Endothelial cell of umbilical vein (primary cell): Measurements from ENCODE around the gene PCMTD2. TPM values are rescaled to one million over a fixed set of nuclear protein-coding genes. Genes with fewer than 3 reads are reported as not detected.

ENCODE experiments used
- BruUV-seq: library from RNA; stranded (reverse); fragments of 400-500 nt; replicated peaks from 2 replicates; lab custom pipeline; 2021; lab: Mats Ljungman, UMichigan
- CTCF ChIA-PET: fragments of 300-600, 350-600 bp; sonication (Branson Sonifier 250); formaldehyde crosslinking; loops from one replicate; lab custom pipeline; 2021; ENCODE audit warnings: antibody characterized with exemption, inconsistent platforms; lab: Charles Lee
- POLR2A ChIA-PET: fragments of 300-600, 350-600 bp; sonication (Branson Sonifier 250); formaldehyde crosslinking; loops from one replicate; lab custom pipeline; 2021; ENCODE audit warnings: antibody characterized with exemption, inconsistent platforms; lab: Charles Lee
- DNase-seq: peaks from one replicate; pipeline ENCODE4 v3.0.0-alpha.2; 2011; ENCODE audit warnings: low read depth, low spot score
- FAIRE-seq: peaks from 2 replicates; lab custom pipeline; 2011; peaks lifted over from hg19 to GRCh38; lab: Jason Lieb, UNC
- H2AFZ ChIP-seq: 2 replicates; pipeline ENCODE4 v1.6.0; 2012; ENCODE audit warnings: low read depth, low read length, control low read depth, inconsistent platforms
- H3K27ac ChIP-seq: 2 replicates; pipeline ENCODE4 v1.5.1; 2011; ENCODE audit warnings: low read depth, mild to moderate bottlenecking, control low read depth, low read length, moderate library complexity; ENCODE audit not compliant: insufficient read depth
- H3K27me3 ChIP-seq, 2 experiments: 2 replicates each; pipeline versions ENCODE4 v1.6.0 to v1.6.1; 2011; ENCODE audit warnings: low read length in 2 of 2, mixed read lengths in 1 of 2; ENCODE audit not compliant: control insufficient read depth in 2 of 2, insufficient read depth in 2 of 2
- H3K36me3 ChIP-seq, 2 experiments: 2 replicates in 1 of 2; 3 replicates in 1 of 2; pipeline ENCODE4 v1.5.1; 2011; ENCODE audit warnings: low read length in 2 of 2, mild to moderate bottlenecking in 1 of 2, moderate library complexity in 1 of 2; ENCODE audit not compliant: control insufficient read depth in 2 of 2, insufficient read depth in 2 of 2; ENCODE audit errors: extremely low read depth in 1 of 2
- H3K4me1 ChIP-seq: 3 replicates; pipeline ENCODE4 v1.5.1; 2011; ENCODE audit warnings: mild to moderate bottlenecking, low read length; ENCODE audit not compliant: control insufficient read depth, insufficient read depth; ENCODE audit errors: extremely low read depth
- H3K4me2 ChIP-seq: 2 replicates; pipeline ENCODE4 v1.6.1; 2011; ENCODE audit warnings: low read length, control low read depth, mixed read lengths; ENCODE audit not compliant: insufficient read depth
- H3K4me3 ChIP-seq, 3 experiments: fragments of 200-600 bp in 1 of 3; sonication (generic), shearing (Covaris generic) in 1 of 3; replicated peaks in 1 of 3; 2 replicates each; pipeline ENCODE4 v1.5.1; 2011 to 2016; ENCODE audit warnings: control low read depth in 3 of 3, low read length in 3 of 3, mild to moderate bottlenecking in 2 of 3, inconsistent platforms in 1 of 3, low read depth in 1 of 3, moderate library complexity in 1 of 3; ENCODE audit not compliant: insufficient read depth in 1 of 3
- H3K79me2 ChIP-seq: 2 replicates; pipeline ENCODE4 v1.6.0; 2012; ENCODE audit warnings: low read length, inconsistent platforms; ENCODE audit not compliant: control insufficient read depth, insufficient read depth
- H3K9ac ChIP-seq: replicated peaks from 2 replicates; pipeline ENCODE3; 2011; ENCODE audit warnings: low read length, control low read depth; ENCODE audit not compliant: insufficient read depth; ENCODE audit errors: extremely low read depth
- H3K9me1 ChIP-seq: replicated peaks from 3 replicates; pipeline ENCODE4 v1.6.0; 2011; ENCODE audit warnings: mild to moderate bottlenecking, low read length; ENCODE audit not compliant: control insufficient read depth, insufficient read depth; ENCODE audit errors: extremely low read depth
- H3K9me3 ChIP-seq: replicated peaks from 2 replicates; pipeline ENCODE4 v1.5.1; 2012; ENCODE audit warnings: low read length, inconsistent platforms; ENCODE audit not compliant: control insufficient read depth, insufficient read depth
- H4K20me1 ChIP-seq: replicated peaks from 2 replicates; pipeline ENCODE3; 2011; ENCODE audit warnings: mild to moderate bottlenecking, low read length; ENCODE audit not compliant: control insufficient read depth, insufficient read depth; ENCODE audit errors: extremely low read depth
- FOS ChIP-seq: IDR thresholded peaks from 2 replicates; pipeline ENCODE4 v1.6.1; 2011; ENCODE audit warnings: mild to moderate bottlenecking, low read length, moderate library complexity, borderline replicate concordance; ENCODE audit not compliant: insufficient read depth
- GATA2 ChIP-seq: IDR thresholded peaks from 2 replicates; pipeline ENCODE4 v1.7.0; 2011; ENCODE audit warnings: low read depth, mild to moderate bottlenecking, moderate library complexity, mixed read lengths, low read length; ENCODE audit not compliant: insufficient read length, insufficient read depth
- JUN ChIP-seq: IDR thresholded peaks from 2 replicates; pipeline ENCODE4 v1.6.1; 2011; ENCODE audit warnings: borderline replicate concordance, low read depth; ENCODE audit not compliant: insufficient read length, insufficient read depth
- MYC ChIP-seq: IDR thresholded peaks from one replicate; pipeline ENCODE4 v1.6.1; 2011; ENCODE audit warnings: mild to moderate bottlenecking, low read depth, low read length
- POLR2A ChIP-seq: IDR thresholded peaks from 2 replicates; pipeline ENCODE4 v1.6.1; 2012; ENCODE audit warnings: low read depth, mild to moderate bottlenecking, control low read depth, low read length
- POLR2AphosphoS5 ChIP-seq: IDR thresholded peaks from 2 replicates; pipeline ENCODE4 v1.6.1; 2012; ENCODE audit warnings: low read depth, mild to moderate bottlenecking, control low read depth, low read length, moderate library complexity; ENCODE audit not compliant: insufficient read depth
- dilution Hi-C: fragments of 300-500 bp; cut with MboI; formaldehyde crosslinking; loops from one replicate; pipeline ENCODE4 v1.15.0; 2019; ENCODE audit warnings: low sequenced_read_pairs; ENCODE audit not compliant: extremely low pct_ligation_motif_present
- intact Hi-C: fragments of 100-400 bp; cut with micrococcal nuclease; formaldehyde crosslinking; loops from one replicate; pipeline ENCODE4 v1.10.0; 2022
- polyA plus RNA-seq, 4 experiments: library from polyadenylated mRNA; depleted of rRNA in 3 of 4; stranded (reverse) in 3 of 4; unstranded in 1 of 4; fragments of >200 nt; gene quantifications; 2 replicates each; pipeline versions ENCODE4 v1.2.1 to v1.2.3, GENCODE V29; 2011 to 2012; ENCODE audit warnings: missing spikeins in 1 of 4
- total RNA-seq: library from RNA; stranded (reverse); gene quantifications from 2 replicates; pipeline ENCODE4 v1.2.3, GENCODE V29; 2021
- TF ChIP-seq, protein P1 (sequence below): IDR thresholded peaks from 2 replicates; pipeline ENCODE4 v1.6.1; 2011; ENCODE audit not compliant: insufficient read depth, insufficient read length
- TF ChIP-seq, protein P2 (sequence below), 2 donors: IDR thresholded peaks; 1 replicate in 1 of 2; 2 replicates in 1 of 2; pipeline ENCODE4 v1.5.1; 2011; ENCODE audit warnings: low read length in 2 of 2, mild to moderate bottlenecking in 2 of 2, moderate library complexity in 2 of 2, control low read depth in 1 of 2, inconsistent platforms in 1 of 2, low read depth in 1 of 2; ENCODE audit not compliant: insufficient read depth in 1 of 2; ENCODE audit errors: extremely low read depth in 1 of 2

Gene PCMTD2
- total and polyA plus RNA-seq, 2 donors (not counting 3 experiments of a cell fraction or from before 2014, with no cell fraction given): 27.4 to 45.7 TPM

DNA sequence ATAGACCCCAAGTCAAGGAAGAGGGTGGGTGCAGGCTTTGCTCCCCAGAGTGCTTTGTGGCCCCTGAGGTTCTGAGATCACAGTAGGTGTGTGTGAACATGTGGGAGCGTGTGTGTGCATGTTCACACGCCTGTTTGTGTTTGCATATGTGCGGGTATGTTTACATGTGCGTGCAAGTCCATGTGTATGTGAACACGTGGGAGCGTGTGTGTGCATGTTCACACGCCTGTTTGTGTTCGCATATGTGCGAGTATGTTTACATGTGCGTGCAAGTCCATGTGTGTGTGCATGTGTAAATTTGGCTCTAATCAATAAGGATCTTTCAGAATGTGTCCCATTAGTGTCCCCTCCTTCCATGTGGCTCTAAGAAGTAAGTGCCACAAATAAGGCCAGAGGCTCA lies 41.4 kb upstream of the PCMTD2 start:
- BruUV-seq: no TSS peak
- H3K36me3 ChIP-seq: no peaks in the 10 kb centered on the region
- no peak for TF ChIP-seq FOS
- no peak for TF ChIP-seq MYC
- no peak for TF ChIP-seq POLR2AphosphoS5
- TF ChIP-seq POLR2A: no peak
- TF ChIP-seq, protein P1, sequence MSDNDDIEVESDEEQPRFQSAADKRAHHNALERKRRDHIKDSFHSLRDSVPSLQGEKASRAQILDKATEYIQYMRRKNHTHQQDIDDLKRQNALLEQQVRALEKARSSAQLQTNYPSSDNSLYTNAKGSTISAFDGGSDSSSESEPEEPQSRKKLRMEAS: no peak
- no peak for TF ChIP-seq JUN
- TF ChIP-seq, protein P2, sequence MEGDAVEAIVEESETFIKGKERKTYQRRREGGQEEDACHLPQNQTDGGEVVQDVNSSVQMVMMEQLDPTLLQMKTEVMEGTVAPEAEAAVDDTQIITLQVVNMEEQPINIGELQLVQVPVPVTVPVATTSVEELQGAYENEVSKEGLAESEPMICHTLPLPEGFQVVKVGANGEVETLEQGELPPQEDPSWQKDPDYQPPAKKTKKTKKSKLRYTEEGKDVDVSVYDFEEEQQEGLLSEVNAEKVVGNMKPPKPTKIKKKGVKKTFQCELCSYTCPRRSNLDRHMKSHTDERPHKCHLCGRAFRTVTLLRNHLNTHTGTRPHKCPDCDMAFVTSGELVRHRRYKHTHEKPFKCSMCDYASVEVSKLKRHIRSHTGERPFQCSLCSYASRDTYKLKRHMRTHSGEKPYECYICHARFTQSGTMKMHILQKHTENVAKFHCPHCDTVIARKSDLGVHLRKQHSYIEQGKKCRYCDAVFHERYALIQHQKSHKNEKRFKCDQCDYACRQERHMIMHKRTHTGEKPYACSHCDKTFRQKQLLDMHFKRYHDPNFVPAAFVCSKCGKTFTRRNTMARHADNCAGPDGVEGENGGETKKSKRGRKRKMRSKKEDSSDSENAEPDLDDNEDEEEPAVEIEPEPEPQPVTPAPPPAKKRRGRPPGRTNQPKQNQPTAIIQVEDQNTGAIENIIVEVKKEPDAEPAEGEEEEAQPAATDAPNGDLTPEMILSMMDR (IDR thresholded peaks at IDR 0.05; ENCODE audit: extremely low read depth in 1 of 2, insufficient read depth in 1 of 2, low read depth in 1 of 2, low read length in 2 of 2): no peak
- no peak for TF ChIP-seq GATA2
- H3K4me1 ChIP-seq: no peaks in the 10 kb centered on the region
- H3K4me3 ChIP-seq: no peak overlapping the region
- H2AFZ ChIP-seq: no peak overlapping the region
- no peaks in the 10 kb centered on the region for H3K27me3 ChIP-seq
- dilution Hi-C loops (no loop called here), intact Hi-C loops (no loop called here)
- no peaks in the 10 kb centered on the region for H3K79me2 ChIP-seq
- H4K20me1 ChIP-seq: no peaks in the 10 kb centered on the region
- CTCF ChIA-PET: no interaction called here
- FAIRE-seq: no peak
- H3K27ac ChIP-seq: no peak overlapping the region
- POLR2A ChIA-PET: no interaction called here
- H3K4me2 ChIP-seq: no peak overlapping the region
- no peaks in the 10 kb centered on the region for H3K9me1 ChIP-seq
- H3K9me3 ChIP-seq: no peaks in the 10 kb centered on the region
- DNase-seq: no peak
- no peak overlapping the region for H3K9ac ChIP-seq
